ENCODE data around the gene FCF1. TPM values are rescaled to one million over a fixed set of nuclear protein-coding genes. Genes with fewer than 3 reads are reported as not detected.

Gene FCF1
- total RNA-seq, 1 experiment from 2014 or later = 61.5 TPM

GRCh38 chr14:74733221-74733620 is 20.3 kb downstream of the FCF1 start:
- no peaks in the 10 kb centered on the region for H3K27me3 Mint-ChIP-seq (ENCODE audit: insufficient read depth, unreplicated experiment)
- POLR2A ChIA-PET = interaction anchor here (0.7 kb wide), 1 partner anchor 31 kb away, joined by 3 read pairs; no protein-coding TSS in a partner anchor
- H3K4me3 Mint-ChIP-seq (ENCODE audit: unreplicated experiment) = no peak overlapping the region
- H3K27ac Mint-ChIP-seq (ENCODE audit: low read depth, unreplicated experiment) = no peak overlapping the region
- TF ChIP-seq CTCF (IDR thresholded peaks at IDR 0.05; ENCODE audit: unreplicated experiment) = no peak
- no peaks in the 10 kb centered on the region for H3K9me3 Mint-ChIP-seq (ENCODE audit: unreplicated experiment)
- H3K4me1 Mint-ChIP-seq (ENCODE audit: insufficient read depth, unreplicated experiment) = no peaks in the 10 kb centered on the region
- CTCF ChIA-PET = no interaction called here
- BruUV-seq (replicated peaks) = no TSS peak
- peaks cover 59% of the 10 kb centered on the region for H3K36me3 Mint-ChIP-seq (ENCODE audit: insufficient read depth, unreplicated experiment)
- intact Hi-C loops (cut with micrococcal nuclease) = no loop called here
- no peak for DNase-seq (ENCODE audit: unreplicated experiment)

- intact Hi-C loops (cut with micrococcal nuclease) = no loop called here
- DNase-seq (ENCODE audit: unreplicated experiment) = no peak
- TSS peak; percentile 44 for BruUV-seq (replicated peaks)
- ChIA-PET CTCF (interaction anchor here (0.6 kb wide), 1 partner anchor 126 kb away, joined by 3 read pairs; no protein-coding TSS in a partner anchor), POLR2A (interaction anchor here (0.8 kb wide), 1 partner anchor 60 kb away, joined by 3 read pairs; no protein-coding TSS in a partner anchor)
- H3K4me3 Mint-ChIP-seq (ENCODE audit: unreplicated experiment) = no peak overlapping the region
- TF ChIP-seq CTCF (IDR thresholded peaks at IDR 0.05; ENCODE audit: unreplicated experiment) = no peak
- H3K27me3 Mint-ChIP-seq (ENCODE audit: insufficient read depth, unreplicated experiment) = no peaks in the 10 kb centered on the region
- H3K9me3 Mint-ChIP-seq (ENCODE audit: unreplicated experiment) = no peaks in the 10 kb centered on the region
- no peaks in the 10 kb centered on the region for H3K4me1 Mint-ChIP-seq (ENCODE audit: insufficient read depth, unreplicated experiment)
- H3K27ac Mint-ChIP-seq (ENCODE audit: low read depth, unreplicated experiment) = no peak overlapping the region
- peaks cover 64% of the 10 kb centered on the region for H3K36me3 Mint-ChIP-seq (ENCODE audit: insufficient read depth, unreplicated experiment)
Observed at GRCh38 chr14:74735125-74735524, 22.2 kb downstream of the FCF1 start.

- Mint-ChIP-seq H3K4me3 (ENCODE audit: unreplicated experiment) (no peak overlapping the region), H3K9me3 (ENCODE audit: unreplicated experiment) (no peaks in the 10 kb centered on the region), H3K4me1 (ENCODE audit: insufficient read depth, unreplicated experiment) (no peaks in the 10 kb centered on the region), H3K36me3 (ENCODE audit: insufficient read depth, unreplicated experiment) (peaks cover 58% of the 10 kb centered on the region), H3K27ac (ENCODE audit: low read depth, unreplicated experiment) (no peak overlapping the region), H3K27me3 (ENCODE audit: insufficient read depth, unreplicated experiment) (no peaks in the 10 kb centered on the region)
- DNase-seq (ENCODE audit: unreplicated experiment) = peak; percentile 47
- no peak for TF ChIP-seq CTCF (IDR thresholded peaks at IDR 0.05; ENCODE audit: unreplicated experiment)
- intact Hi-C loops (cut with micrococcal nuclease) = no loop called here
- BruUV-seq (replicated peaks) = no TSS peak
- CTCF ChIA-PET = no interaction called here
- POLR2A ChIA-PET = interaction anchor here (0.7 to 1.4 kb wide), 5 partner anchors 15 to 1061 kb away, joined by 3 to 4 read pairs (median 3); partner anchors contain the start of genes FCF1 and YLPM1
Observed at GRCh38 chr14:74737753-74738325, 24.9 kb downstream of the FCF1 start.

- no peak for TF ChIP-seq CTCF (IDR thresholded peaks at IDR 0.05; ENCODE audit: unreplicated experiment)
- H3K27ac Mint-ChIP-seq (ENCODE audit: low read depth, unreplicated experiment) = no peak overlapping the region
- no peaks in the 10 kb centered on the region for H3K27me3 Mint-ChIP-seq (ENCODE audit: insufficient read depth, unreplicated experiment)
- DNase-seq (ENCODE audit: unreplicated experiment) = peak; percentile 9
- ChIA-PET POLR2A (no interaction called here), CTCF (no interaction called here)
- no peak overlapping the region for H3K4me3 Mint-ChIP-seq (ENCODE audit: unreplicated experiment)
- intact Hi-C loops (cut with micrococcal nuclease) = no loop called here
- no peaks in the 10 kb centered on the region for H3K9me3 Mint-ChIP-seq (ENCODE audit: unreplicated experiment)
- no peaks in the 10 kb centered on the region for H3K4me1 Mint-ChIP-seq (ENCODE audit: insufficient read depth, unreplicated experiment)
- peaks cover 45% of the 10 kb centered on the region for H3K36me3 Mint-ChIP-seq (ENCODE audit: insufficient read depth, unreplicated experiment)
- no TSS peak for BruUV-seq (replicated peaks)
Observed at GRCh38 chr14:74739293-74740030, 26.5 kb downstream of the FCF1 start.
